Left cardiac atrium (tissue), 4 donors: ENCODE data around the gene EYS. TPM values are rescaled to one million over a fixed set of nuclear protein-coding genes. Genes with fewer than 3 reads are reported as not detected.
"Not testable (repeated sequence)": the region's sequence is repeated elsewhere in the genome, so short reads cannot be mapped to it uniquely, and the experiment has no call there.

ENCODE experiments used
- ATAC-seq, 2 donors: fragments of 200-7000 bp; cut with Tn5 transposase; one replicate each; pipeline ENCODE4 v1.9.1; 2020; ENCODE audit warnings: mild to moderate bottlenecking in 2 of 2, moderate library complexity in 2 of 2
- DNase-seq: peaks from one replicate; pipeline ENCODE4 v3.0.0-alpha.2; 2020
- intact Hi-C, 2 donors: fragments of 100-400 bp; cut with DNase I; formaldehyde crosslinking; loops; one replicate each; pipeline versions ENCODE4 v1.14.1 to v1.15.1; 2022 to 2023
- total RNA-seq, 2 donors: library from RNA; stranded (reverse); fragmentation: NEBNext Ultra II Directional; extraction: Animal tissue kit (Norgen Biotek cat#: 25700); gene quantifications; one replicate each; pipeline ENCODE4 v1.2.1, GENCODE V29; 2021
- donor health status: DM: no; HTN: yes; CAD: no.
- donor health status: DM: no; HTN: yes; CAD: no; lungs with severe emphysema.
- donor health status: DM: yes; HTN: yes; CAD: no.
- donor health status: Dilated cardiomyopathy.

EYS gene
- total RNA-seq, 2 donors from 2014 or later: 0.44 TPM; not detected in 1

- no peak for ATAC-seq
- intact Hi-C loops: no loop called here
- DNase-seq: no peak
Measured at GRCh38 chr6:65524232-65524631, 182.8 kb downstream of the EYS start.

DNA sequence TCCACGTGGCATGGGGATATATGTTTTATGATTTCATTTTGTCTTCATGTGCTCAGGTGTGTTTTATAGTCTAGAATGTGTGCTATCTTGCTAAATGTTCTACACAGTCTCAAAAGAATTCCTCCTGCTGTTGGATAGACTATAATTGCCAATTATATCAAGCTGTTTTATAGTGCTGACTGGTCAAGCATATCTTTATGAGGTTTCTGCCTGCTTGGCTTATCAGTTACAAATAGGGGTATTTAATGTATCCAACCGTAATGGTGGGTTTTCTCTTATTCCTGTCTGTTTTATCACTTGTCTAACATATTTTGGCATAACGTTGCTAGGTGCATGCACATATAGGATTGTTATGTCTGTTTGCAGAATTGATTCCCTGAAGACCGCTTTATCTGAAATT lies 201.3 kb downstream of the EYS start:
- ATAC-seq (no peak), DNase-seq (no peak)
- intact Hi-C loops: no loop called here

DNA sequence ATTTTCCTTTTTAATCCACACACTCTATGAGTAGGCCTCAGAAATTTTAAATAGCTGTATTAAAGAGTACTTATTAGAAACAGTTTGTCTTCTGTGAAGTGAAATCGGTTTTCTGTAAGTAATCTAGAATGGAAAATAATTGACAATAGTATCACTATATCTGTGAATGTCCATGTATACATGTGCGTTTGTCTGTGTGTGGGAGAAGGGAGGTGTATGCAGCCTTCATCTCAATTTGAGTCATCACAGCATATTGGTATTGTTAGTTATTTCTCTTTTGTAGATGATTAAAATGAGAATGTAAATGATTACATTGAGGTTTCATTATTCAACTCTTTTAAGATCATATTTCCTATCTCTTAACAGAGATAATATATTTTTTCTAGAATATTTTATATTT lies 206.0 kb downstream of the EYS start:
- no peak for ATAC-seq
- intact Hi-C loops: no loop called here
- no peak for DNase-seq

DNA sequence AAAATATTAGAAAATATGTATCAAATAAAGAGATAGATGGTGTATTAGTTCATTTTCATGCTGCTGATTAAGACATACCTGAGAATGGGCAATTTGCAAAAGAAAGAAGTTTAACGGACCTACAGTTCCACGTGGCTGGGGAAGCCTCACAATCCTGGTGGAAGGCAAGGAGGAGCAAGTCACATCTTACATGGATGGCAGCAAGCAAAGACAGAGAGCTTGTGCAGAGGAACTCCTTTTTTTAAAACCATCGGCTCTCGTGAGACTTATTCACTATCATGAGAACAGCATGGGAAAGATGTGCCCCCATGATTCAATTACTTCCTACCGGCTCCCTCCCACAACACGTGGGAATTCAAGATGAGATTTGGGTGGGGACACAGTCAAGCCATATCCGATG lies 223.4 kb downstream of the EYS start:
- ATAC-seq, intact Hi-C loops, DNase-seq: not testable (repeated sequence)

DNA sequence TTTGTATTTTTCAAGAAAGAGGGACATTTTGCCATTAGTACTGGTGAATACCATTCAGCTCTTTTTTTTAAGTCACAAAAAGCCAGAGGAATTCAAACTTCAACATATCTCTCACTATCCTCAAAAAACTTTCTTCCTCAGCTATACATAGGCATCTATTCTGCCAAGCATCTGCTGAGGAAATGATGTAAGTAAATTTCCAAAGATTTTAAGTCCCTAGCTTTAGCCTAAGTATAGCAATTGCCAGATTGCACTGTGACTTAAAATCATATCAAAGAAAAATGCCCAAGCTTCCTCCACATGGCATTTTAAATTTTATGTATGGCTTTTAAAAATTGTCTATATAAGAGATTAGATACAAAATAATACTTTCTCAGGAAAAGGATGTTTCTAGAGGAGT lies 237.4 kb downstream of the EYS start:
- no peak for DNase-seq
- intact Hi-C loops: no loop called here
- ATAC-seq: no peak

DNA sequence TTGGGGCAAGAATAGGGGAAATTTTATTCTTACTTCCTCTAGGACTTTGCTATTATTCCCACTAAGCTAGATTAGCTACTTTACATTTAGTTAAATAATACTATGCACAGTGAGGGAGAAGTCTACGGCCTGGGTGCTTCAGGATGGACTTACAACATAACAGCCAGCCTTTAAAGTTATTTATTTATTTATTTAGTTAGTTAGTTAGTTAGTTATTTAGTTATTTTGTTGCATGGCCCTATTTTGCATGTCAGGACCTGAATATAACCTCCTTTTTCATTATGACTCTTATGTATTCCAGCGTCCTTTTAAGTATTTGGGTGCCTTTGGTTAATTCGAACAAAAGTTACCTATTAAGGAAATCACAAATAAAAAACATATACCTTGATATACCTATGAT lies 238.7 kb downstream of the EYS start:
- no peak for ATAC-seq
- intact Hi-C loops: no loop called here
- DNase-seq: no peak

DNA sequence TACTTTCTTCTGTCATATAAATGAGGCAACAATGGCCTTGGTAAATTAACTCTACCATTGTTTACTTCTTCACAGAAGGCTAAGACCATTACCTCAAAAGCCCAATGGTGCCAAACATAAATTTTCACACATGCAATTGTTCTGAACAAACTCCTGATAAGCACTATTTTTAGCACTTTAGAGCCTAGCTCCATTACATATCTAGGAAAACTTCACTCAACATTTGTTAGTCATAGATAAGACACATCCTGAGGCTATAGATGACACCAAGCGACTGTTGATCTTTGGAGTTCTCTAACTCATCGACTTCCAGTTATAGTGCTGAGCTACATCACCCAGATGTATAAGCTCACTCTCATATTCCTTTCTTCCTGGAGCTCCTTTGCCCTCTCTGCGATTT lies 245.9 kb downstream of the EYS start:
- DNase-seq: no peak
- intact Hi-C loops: no loop called here
- ATAC-seq: no peak

DNA sequence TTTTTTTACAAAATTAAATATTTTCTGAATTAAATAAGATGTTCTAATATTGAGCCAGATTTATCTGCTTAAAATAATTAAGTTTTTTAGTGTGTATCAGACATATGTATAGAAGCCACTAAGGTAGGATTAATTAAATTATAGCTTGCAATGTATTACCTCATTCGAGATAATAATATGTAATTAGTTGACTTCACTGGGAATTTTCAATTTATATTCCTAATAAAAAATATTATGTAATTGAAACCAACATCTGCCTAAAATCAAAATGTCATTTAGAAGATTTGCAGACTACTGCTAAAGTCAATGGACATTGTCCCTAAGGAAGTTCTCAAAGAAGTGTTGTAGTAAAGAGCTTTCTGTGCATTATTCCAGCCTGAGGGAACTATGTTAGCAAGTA lies 254.7 kb downstream of the EYS start:
- intact Hi-C loops: no loop called here
- DNase-seq (no peak), ATAC-seq (no peak)

DNA sequence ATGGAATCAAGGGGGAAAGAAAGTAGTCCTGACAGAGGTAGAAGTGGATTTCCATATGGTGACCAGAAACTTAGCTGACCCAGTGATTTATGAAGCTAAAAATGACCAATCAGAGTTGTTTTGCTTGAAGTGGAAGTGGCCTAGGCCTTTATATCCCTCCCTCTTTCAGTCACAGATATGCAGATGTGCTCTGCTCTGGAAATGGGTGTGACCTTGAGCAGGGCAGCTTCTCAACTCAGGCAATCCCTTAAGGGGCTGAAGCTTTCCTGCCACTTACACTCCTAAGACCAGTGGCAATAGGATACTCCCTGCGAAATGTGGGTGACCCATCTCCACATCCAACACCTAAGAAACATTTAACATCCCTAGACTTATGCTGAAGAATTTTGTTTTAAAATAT lies 256.6 kb downstream of the EYS start:
- DNase-seq (no peak), ATAC-seq (no peak)
- intact Hi-C loops: no loop called here

- ATAC-seq (no peak), DNase-seq (no peak)
- intact Hi-C loops: no loop called here
Measured at GRCh38 chr6:65449926-65450325, 257.1 kb downstream of the EYS start.

DNA sequence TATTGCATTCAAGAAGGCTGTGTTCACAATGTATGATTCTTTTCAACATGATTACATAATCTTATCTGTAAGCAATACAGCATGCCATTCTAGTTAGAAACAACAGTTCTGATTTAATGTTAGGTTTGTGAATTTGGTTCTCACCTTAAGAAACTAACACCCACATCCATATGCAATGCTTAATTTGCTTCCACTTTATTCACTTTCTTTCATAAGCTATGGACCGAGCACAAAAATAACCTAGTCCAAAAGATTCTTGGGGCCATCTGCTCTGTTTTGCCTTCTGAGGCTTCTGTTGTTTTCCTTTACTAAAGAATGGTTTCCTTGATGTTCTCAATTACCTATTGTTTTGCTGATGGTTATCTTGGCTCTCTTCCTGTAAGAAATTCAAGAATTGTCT lies 258.2 kb downstream of the EYS start:
- ATAC-seq: no peak
- intact Hi-C loops: no loop called here

GRCh38 chr6:65436281-65436680 lies 270.7 kb downstream of the EYS start:
- ATAC-seq (no peak), DNase-seq (no peak)
- intact Hi-C loops: no loop called here

More for the DNA sequence above, 258.2 kb downstream of the EYS start:
- DNase-seq: no peak

DNA sequence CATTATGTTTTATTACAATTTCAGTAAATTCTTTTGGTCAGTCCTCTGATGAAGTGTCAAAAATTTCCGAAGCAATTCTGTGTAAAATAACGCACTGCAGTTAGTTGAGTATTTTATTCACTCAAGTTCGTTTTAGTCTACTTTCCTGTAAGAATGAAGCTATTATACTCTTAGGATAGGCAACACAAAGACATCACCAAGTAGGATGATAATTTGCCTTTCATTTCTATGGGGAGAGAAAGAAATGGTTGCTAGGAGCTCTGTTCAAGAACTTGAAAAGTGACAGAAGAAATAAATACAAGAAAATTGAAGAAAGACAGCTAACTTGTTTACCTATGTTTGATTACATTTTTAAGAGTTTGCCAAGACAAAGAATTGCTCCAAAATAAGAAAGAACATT lies 290.4 kb downstream of the EYS start:
- intact Hi-C loops: no loop called here
- no peak for ATAC-seq
- no peak for DNase-seq

- intact Hi-C loops: no loop called here
- DNase-seq: no peak
Measured at GRCh38 chr6:65410309-65410708, 296.7 kb downstream of the EYS start.

GRCh38 chr6:65402564-65402963 lies 304.5 kb downstream of the EYS start:
- no peak for ATAC-seq
- intact Hi-C loops: no loop called here
- DNase-seq: no peak

More at GRCh38 chr6:65410309-65410708, 296.7 kb downstream of the EYS start:
- no peak for ATAC-seq

GRCh38 chr6:65399355-65400084 lies 307.5 kb downstream of the EYS start:
- peak in 1 of 2 donors; percentile 50 for ATAC-seq
- intact Hi-C loops: no loop called here
- no peak for DNase-seq

GRCh38 chr6:65398851-65399250 lies 308.2 kb downstream of the EYS start:
- ATAC-seq (no peak), DNase-seq (no peak)
- intact Hi-C loops: no loop called here

GRCh38 chr6:65350530-65350929 lies 356.5 kb downstream of the EYS start:
- no peak for ATAC-seq
- DNase-seq: no peak
- intact Hi-C loops: no loop called here

GRCh38 chr6:65302655-65303054 lies 404.4 kb downstream of the EYS start:
- intact Hi-C loops, DNase-seq: not testable (repeated sequence)
- peak in 1 of 2 donors; percentile 32 for ATAC-seq

DNA sequence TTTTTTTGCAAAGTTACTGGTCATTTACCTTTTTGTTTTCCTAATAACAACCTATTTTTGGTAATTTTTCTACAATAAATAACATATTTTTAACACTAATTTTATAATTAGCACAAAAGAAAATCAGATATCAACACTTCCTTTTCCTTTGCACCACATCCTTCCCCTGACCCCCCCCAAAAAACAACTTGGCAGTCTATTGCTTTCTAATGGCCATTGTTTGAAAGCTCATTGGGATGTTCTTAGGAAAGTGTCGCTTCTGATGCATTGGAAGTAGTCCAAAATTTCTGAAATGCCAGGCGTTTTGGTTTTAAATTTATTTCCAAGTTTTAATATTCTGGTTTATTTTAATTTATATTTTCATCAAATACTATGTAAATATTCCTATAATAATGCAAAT lies 407.8 kb downstream of the EYS start:
- ATAC-seq: no peak

DNA sequence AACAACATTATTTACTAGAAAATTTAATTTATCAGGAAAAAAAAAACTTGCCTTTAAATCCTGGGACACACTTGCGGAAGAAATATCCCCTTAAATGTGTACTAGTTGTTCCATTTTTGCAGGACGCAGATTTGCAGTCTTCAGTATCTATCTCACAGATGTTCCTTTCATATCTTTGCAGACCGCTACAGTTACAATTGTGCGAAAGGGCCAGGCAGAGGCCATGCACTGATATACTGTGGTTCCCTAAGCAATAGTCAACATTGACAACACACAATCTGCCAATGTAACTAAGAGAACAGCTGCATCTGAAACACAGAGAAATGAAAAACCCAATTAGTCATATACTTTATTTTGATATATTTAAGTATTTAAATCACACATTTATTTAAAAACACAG lies 411.2 kb downstream of the EYS start:
- ATAC-seq (no peak), DNase-seq (no peak)
- intact Hi-C loops: no loop called here

More for the DNA sequence above, 407.8 kb downstream of the EYS start:
- DNase-seq: no peak
- intact Hi-C loops: no loop called here

DNA sequence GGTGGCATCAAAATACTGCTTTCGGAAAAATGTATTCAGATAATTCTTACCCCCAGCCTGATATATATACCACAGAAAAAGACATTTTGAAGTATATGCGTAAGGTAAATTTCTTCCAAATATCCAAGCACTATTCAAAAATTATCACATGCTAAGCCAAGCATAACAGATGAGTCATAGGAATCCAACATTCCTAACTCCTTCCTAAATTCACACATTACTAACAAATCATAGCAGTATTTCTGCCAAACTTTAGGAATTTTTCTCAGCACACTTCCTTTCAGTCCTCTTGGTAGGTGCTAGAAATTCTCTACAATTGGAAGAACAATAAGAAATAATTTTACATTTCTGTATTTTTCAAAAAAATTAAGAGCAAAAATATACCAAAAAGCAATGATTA lies 417.5 kb downstream of the EYS start:
- DNase-seq (no peak), ATAC-seq (peak in 1 of 2 donors; percentile 34)
- intact Hi-C loops: no loop called here
